Stimulated activated CD8-positive, alpha-beta memory T cell treated with anti-CD3 and anti-CD28 coated beads, Interleukin-7, amount 100 ng/mL, for 48 hours (primary cell): ENCODE results near the gene TARS2.

Experiments
- DNase-seq, 2 donors: peaks; one replicate each; pipeline ENCODE4 v3.0.0-alpha.2; 2020; ENCODE audit warnings: low read depth in 1 of 2; ENCODE audit errors: extremely low read depth in 1 of 2

Gene TARS2

DNA sequence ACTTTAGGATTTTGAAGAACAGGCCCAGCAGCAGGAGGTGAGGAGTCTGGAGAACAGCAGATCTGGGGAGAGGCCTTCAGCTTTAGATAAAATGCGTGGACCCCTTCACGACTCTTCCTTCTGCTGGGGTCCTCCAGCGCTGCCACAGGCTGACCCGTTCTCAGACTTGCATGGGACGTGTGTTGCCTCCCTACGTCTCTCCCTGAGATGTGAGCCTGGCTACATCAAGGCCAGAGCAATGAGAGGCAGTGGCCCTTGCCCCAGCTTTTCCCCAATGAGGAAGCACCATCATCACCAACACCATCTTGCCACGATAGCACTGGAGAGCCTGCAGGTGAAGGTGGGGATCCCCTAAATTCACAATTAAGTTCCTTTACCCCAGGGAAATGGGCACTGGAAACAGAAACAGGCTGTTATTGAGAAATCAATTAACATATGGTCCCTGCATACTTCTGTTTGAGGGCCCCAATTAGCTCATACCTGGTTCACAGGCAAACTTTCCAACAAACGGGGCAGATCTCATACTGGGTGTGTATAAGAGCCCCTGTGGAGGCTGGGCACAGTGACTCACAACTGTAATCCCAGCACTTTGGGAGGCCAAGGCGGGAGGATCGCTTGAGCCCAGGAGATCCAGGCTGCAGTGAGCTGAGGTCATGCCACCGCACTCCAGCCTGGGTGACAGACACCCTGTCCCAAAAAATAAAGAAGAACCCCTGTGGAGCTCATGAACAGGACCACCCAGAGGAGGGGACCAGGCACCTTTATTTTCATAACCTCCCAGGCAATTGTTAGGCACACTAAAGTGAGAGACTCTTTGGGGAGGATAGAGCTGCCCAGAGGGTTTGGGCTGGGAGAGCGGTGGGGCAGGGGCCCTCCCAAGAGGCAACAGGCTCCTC, 49.9 kb downstream of the TARS2 start:
- DNase-seq, result no peak

DNA sequence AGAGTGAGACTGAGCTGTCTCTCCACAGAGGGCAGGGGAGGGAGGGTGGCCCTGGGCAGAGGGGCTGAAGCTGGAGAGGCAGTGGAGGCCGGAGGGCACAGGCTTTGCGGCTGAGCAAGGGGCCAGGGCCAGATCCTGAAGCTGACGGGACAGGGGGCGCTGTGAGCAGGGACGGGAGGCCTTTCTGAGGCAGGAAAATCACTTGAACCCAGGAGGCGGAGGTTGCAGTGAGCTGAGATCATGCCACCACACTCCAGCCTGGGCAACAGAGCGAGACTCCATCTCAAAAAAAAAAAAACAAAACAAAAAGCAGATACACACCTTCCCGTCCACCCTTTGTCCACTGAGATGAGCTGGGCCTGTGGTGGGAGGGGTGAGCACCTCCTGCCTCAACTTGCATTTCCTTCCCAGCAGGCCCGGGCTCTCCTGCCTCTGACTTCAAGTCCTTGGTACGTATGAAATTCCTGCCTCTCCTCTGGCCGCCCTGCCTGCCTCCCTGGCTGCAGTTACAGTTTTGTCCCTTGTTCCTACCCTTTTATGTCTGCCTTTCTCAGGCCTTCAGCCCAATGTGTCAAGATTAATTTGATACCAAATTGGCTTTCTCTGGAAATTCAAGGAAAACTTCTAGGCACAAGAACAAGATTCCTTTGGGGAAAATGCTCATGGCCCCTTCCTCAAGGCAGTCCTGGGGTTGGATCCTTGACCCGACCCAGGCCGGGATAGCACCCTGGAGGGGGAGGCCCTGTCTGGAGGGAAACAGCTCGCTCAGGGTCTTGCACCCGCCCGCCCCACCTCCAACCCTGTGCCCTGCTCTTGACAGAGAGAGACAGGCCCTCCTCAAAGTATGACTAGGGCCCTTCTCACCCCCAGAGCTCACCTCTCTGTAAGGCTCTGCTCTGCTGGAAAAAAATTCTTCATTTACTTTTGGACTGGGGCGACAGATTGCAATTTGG, 50.8 kb downstream of the TARS2 start:
- no peak for DNase-seq

DNA sequence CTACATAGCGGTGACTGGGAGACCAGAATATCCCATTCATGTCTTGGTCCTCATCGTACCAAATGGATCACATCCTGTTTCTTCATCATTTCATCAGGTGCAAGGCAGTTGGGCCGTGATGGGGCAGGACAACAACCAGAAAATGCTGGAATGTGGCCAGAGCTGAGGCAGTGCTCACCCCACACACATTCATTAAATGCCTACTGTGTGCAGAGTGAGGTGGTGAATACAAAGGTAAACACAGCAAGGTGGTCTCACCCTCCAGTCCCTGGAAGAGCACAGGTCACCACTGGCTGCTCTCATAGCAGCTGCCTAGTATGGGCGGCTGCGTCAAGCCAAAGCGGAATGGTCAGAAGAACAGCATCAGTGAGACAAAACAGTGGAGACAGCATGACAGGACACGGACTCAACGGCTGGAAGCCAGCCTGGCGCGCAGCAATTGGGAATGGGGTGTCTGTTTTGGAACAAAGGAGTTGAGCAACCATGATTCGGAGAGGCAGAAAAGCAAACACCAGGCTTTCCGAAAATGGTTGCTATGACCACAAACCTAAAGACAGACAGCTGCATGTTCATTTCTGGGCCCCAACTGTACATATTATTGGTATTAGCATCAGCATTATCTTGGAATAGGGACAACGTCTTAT, 56.4 kb downstream of the TARS2 start:
- DNase-seq, result no peak

DNA sequence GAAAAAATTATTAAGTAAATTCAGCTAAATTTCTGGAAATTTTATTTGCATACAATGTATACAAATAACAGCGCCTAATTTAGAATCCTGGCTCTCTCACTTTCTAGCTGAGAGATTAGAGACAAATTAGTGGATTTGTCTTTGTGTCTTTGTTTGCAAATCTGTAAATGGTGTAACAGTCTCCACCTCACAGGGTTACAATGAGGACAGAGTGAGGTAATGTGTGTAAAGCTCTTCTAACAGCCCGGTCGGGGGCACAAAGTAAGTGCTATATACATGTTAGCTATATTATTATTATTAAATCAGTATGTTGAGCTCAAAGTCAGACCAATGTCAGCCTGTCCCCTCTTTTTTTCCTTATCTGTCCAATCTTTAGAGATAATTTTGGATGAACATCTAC, 57.0 kb downstream of the TARS2 start:
- DNase-seq, result no peak

DNA sequence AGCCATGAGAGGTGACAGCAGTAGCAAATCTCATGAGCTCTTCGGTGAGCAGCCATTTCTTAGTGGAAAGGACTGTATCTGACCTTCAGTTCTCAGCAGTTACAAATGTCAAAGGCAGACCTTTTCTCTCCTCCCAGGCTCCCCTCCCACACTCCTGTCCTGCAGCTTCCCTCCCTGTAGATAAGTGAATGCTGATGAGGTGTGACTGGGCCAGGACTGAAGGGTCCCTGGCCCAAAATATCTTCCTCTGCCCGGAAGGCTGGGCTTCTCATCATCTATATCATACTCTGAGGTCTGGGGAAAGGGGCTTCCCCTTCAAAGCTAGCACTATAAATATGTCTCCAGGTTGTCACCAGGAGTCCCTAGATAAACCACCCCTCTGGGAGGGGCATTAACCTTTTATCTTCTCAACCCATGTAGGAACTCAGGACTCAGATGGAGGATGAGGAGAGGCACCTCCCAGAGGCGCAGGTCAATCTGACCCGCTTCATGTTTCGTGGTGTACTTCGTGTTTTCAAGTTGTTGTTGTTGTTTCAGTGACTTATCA, 58.3 kb downstream of the TARS2 start:
- no peak for DNase-seq

DNA sequence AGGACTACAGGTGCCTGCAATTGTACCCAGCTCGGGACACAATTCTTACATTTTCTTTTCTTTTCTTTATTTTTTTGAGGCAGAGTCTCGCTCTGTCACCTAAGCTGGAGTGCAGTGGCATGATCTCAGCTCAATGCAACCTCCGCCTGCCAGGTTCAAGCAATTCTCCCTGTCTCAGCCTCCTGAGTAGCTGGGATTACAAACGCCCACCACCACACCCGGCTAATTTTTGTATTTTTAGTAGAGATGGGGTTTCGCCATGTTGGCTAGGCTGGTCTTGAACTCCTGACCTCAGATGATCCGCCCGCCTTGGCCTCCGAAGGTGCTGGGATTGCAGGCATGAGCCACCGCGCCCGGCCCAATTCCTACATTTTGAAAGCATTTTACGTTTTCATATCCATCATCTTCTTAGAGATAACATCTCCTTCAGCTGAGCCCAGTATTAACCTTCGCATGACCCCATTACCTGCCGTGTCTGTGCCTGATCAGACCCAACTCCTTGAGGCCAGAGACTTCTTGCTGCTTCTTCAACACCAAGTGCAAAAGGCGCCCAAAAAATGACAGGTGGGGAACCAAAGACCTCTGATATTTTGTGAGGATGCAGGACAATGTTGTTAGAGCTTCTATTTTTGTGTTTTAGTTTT, 59.2 kb downstream of the TARS2 start:
- DNase-seq, result no peak

DNA sequence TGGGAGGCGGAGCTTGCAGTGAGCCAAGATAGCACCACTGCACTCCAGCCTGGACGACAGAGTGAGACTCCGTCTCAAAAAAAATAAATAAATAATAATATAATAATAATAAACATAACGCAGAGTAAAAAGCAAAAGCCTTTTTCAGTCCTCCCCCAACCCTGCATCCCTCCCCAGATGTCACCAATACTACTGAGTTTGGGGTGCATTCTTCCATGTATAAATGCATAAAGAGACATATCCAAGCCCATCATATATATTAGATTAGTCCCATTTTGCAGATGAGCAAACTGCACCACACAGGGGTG, 61.1 kb downstream of the TARS2 start:
- DNase-seq, result no peak

DNA sequence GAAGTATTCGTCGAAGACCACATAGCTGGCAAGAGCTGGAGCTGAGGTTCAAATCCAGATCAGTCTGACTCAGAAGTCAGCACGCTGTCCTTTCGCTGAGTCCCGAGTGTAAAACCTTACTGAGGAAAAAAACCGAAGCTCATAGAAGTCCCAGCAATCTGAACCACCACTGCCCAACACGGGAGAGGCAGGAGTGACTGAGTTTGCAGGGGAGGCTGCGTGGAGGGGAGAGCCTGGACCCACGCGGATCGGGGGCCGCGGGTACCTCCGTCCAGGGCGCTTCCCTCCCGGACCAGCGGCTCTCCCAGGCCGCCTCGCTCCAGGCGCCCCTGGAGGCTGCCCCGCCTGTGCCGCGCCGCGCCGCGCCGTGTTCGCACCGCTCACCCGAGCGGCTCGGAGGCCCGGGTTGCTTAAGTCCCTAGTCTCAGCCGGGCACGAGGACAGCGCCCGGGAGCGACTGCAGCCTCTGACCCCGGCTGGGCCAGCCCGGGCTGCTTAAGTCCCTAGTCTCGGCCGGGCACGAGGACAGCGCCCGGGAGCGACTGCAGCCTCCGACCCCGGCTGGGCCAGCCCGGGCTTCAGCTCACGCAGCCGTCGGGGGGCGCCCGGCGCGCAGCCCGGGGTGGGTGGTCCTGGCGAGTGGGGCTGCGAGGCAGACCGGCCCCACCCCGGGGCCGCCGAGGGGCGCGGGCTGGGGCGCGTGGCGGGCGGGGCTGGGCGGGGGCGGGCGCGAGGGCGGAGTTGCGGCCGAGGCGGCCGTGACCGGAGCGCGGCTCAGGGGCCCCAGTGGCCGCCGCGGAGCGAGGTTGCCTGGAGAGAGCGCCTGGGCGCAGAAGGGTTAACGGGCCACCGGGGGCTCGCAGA, 61.6 kb downstream of the TARS2 start, which contains the start of gene ADAMTSL4:
Gene ADAMTSL4, plus strand, starts transcription at position 777 of the 864 bp plus-strand sequence. CDS start 2,881 bp downstream, outside the sequence.
- DNase-seq, result no peak

DNA sequence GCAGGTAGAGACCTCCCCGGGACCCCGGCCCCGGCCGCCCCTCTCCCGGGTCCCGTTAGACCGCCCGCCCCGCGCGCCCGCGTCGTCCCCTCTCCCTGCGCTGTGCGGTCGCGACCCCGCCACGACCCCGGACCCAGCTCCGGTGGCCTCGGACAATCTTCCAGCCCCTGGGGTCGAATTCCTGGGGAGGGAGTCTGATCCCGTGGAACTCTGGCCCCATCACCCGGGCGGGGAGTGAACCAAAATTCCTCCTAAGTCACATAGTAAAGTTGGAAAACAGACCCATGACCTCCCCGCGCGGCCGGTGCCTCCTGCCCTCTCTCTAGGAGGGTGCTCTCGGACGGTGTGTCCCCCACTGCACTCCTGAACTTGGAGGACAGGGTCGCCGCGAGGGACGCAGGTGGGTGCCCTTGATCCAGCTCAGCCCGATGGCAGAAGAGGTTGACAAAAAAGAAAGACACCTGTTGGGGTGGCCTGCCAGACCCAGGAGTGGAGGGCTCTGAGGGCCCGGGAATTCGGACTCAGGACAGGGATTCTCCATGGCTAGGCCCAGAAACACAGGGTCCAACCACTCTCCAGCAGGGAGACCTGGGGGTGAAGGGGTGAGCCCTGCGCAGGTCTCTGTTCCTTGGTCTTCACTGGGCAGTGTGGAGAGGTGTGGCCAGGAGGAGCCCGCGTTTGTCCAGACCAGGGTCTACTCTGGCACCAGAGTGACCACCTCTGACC, 62.4 kb downstream of the TARS2 start:
- DNase-seq, result no peak

DNA sequence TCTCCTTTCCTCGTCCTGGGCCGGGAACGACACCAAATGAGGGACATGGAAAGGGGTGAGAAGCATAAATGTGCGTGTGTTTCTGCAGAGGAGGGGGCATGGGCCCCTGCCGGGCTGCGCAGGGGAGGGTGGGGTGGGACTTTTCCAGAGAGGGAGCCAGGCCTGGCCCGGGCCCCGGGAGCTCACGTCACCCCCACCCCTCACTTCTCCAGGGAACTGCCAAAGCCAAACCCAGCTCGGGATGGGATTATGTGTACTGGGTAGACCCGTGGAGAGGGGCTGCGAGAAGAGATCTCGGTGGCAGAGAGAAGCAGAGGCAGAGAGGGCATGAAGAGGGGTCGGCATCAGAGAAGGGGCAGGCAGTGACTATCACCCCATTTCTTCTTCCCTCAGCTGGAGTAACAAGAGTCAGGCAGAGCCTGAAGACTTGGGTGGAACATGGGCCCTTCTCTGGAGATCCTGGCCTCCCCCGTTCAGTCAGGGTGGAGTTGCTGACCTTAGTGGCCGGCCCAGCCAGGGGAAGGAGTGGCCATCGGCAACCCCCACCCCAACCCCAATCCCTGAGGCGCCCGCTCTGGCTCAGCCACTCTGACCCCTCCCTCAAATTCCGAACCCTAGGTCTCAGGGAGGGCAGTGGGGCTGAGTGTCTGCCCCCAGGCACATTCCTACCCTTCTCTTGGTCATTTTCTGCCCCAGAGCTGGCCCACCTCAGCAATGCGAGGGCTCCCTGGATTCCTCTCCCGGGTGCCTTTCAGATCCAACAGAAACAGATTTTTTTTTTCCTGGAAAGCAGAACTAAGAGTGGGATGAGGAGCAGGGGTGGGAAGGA, 63.2 kb downstream of the TARS2 start:
- DNase-seq, result no peak

DNA sequence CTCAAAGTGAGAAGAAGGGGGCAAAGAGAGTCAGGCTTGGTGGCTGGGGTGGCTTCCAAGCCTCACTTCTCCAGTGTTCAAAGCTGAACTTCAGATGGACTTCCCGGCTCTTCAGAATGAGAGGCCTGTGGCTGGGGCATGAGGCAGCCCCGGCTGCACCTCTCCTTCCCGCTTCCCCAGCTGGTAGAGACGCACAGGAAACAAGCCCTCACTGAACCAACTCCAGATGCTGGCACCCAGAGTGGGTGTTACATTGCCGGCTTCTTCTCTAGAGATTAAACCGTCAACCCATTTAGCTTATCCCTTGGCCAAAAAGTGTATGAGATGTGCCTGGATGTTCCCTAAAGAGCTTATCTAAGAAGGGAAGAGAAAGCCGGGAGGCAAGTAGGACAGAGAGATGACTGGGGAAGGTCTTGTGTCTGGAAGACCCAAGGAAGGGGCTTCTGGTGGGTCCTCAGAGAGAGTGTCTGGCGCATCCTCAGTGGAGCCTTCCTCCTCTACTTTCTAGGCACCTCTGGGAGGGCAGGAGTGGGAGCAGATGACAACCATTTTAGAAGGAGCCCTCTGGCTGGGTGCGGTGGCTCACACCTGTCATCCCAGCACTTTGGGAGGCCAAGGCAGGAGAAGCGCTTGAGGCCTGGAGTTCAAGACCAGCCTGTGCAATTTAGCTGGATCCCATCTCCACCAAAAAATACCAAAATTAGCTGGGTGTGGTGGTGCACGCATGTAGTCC, 64.0 kb downstream of the TARS2 start:
- no peak for DNase-seq

DNA sequence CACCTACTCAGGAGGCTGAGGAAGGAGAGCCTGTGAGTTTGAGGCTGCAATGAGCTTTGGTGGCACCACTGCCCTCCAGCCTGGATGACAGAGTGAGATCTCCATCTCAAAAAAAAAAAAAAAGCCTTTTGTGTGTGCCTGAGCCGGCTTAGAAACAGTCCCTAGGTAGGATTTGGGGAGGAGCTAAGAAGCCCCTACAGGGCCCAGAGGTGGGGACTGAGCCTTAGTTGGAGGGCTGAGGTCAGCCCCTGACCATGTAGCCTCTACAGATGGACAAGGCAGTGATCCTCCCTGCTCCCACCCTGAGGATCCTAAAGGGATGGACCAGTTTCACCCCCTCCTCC, 64.5 kb downstream of the TARS2 start:
- no peak for DNase-seq

DNA sequence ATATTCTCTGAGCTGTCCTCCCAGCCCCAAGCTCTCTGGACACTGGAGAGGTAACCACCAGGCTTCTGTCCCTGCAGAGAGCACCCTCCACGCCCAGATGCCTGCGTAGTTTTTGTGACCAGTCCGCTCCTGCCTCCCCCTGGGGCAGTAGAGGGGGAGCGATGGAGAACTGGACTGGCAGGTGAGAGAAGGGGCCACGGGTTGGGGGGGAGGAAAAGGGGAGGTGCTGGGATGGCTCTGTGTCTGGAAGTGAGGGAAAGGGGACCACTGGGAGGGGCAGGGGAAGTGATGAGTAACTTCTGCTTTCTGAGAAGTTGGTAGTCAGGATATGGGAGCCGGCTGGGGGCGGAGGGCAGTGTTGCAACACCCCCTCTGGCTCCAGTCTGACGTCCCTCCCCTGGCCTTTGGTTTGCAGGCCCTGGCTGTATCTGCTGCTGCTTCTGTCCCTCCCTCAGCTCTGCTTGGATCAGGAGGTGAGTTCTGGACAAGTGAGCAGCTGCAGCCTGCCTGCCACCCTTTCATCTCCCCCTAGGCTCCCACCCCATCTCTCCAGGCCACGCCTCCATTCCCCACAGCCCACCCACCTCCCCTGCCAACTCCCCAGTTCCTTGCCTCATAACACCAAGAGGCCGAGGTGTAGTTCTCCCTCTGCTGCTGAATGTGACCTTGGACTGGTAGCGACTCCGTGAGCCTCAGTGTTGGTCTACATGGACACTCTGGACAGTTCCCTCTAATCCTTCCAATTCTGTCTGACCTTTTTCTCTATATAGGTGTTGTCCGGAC, 65.1 kb downstream of the TARS2 start:
- DNase-seq, result no peak

DNA sequence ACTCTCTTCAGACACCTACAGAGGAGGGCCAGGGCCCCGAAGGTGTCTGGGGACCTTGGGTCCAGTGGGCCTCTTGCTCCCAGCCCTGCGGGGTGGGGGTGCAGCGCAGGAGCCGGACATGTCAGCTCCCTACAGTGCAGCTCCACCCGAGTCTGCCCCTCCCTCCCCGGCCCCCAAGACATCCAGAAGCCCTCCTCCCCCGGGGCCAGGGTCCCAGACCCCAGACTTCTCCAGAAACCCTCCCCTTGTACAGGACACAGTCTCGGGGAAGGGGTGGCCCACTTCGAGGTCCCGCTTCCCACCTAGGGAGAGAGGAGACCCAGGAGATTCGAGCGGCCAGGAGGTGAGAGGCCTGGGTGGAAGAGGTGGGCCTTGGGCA, 65.7 kb downstream of the TARS2 start:
- no peak for DNase-seq

DNA sequence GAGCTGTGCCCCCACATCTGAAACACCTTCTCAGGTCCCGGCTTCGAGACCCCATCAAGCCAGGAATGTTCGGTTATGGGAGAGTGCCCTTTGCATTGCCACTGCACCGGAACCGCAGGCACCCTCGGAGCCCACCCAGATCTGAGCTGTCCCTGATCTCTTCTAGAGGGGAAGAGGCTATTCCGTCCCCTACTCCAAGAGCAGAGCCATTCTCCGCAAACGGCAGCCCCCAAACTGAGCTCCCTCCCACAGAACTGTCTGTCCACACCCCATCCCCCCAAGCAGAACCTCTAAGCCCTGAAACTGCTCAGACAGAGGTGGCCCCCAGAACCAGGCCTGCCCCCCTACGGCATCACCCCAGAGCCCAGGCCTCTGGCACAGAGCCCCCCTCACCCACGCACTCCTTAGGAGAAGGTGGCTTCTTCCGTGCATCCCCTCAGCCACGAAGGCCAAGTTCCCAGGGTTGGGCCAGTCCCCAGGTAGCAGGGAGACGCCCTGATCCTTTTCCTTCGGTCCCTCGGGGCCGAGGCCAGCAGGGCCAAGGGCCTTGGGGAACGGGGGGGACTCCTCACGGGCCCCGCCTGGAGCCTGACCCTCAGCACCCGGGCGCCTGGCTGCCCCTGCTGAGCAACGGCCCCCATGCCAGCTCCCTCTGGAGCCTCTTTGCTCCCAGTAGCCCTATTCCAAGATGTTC, 66.3 kb downstream of the TARS2 start:
- no peak for DNase-seq

DNA sequence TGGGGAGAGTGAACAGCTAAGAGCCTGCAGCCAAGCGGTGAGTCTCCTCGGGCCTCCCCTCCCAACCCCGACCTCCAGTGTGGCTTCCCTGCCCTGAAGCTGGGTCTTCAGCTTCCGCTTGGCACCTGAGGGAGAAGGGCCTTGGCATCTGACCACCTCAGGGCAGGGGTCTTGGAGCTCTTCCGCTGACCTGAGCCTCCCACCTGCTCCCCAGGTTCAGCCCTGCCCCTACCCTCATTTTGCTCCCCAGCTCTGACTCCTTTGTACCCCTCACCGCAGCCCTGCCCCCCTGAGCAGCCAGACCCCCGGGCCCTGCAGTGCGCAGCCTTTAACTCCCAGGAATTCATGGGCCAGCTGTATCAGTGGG, 66.8 kb downstream of the TARS2 start:
- DNase-seq, result no peak
